ENCODE results near the gene C14orf119.

C14orf119 gene

DNA sequence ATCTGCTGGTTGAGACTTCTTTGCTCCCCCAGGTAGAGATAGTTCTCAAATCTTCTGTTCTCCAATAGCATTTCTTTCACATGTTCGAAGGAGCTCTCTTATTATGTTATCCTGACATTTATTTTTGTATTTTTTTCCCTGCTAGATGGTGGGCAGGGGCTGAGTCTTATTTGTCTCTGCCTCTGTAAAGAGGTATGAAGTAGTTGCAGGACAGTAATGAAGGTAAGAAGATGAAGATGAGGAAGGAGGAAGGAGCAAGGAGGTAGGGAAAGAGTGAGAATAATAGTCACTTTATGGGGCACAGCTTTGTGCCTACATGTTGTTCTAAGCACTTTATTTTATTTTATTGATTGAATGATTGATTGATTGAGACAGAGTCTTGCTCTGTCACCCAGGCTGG lies 14.5 kb downstream of the C14orf119 start:
- DNase-seq (ENCODE audit: low read depth) = no peak

DNA sequence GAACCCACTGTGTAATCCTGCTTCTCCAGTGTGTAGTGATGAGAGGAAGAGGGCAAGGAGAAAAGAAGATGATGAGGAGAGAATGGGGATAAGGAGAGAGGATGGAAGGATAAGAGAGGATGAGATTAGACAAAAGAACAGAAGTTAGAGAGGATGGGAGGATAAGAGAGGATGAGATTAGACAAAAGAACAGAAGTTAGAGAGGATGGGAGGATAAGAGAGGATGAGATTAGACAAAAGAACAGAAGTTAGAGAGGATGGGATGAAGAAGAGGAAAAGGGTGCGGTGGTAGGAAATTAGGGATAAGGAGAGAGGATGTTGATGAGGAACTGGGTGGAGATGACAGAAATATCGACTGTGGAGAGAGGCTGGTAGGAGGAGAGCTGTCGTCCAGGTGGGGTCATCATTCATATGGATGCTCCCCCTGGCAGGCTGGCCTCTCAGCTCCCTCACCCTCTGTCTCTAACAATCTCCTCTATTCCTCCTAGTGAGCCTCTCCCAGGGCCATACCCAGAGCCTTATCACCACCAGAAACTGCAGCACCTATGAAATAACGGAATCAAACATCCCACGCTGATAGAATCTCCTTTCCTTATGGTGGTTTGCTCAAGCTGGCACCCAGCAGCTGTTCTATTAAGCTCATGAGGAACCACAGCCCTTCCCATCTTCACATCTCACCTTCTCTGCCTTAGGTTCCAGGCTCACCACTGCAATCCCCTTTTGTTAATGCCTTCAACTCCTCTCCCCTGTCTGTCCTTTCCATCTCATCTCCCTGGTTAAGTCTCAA lies 15.5 kb downstream of the C14orf119 start:
- no peak for DNase-seq (ENCODE audit: low read depth)

DNA sequence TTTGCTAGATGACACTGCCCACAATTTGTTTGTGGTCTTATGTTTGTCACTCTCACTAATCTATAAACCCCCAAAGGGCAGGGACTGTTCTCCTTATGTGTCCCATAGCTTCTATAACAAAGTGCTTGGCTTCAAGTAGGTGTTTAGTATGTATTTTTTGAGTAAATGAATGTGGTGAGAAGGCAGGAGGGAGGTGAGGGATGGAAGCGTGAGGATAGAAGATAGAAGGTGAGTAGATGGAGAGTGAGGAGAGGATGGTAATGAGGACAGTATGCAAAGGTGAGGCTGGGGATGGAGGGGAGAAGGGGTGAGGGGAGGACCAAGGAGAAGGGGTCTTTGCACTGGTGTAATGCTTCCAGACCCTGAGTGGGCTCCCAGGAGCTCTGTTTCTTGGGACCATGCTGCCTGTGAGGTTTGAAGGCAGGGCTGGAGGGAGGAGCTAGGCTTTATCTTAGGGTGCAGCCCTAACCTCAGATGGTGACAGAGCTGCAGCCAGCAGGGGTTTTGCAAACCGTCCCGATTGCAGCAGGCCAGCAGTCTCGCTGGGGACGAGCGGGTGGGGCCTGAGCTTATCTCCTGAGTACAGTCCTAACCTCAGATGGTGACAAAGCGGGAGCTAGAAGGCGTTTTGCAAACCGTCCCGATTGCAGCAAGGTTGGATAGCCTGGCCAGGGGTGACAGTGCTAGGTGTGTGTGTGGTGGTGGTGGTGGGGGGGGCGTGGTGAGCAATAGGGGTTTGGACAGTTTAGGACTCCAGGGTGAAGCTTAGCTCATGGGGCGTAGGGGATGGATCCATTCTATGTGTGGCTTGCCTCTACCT lies 17.3 kb downstream of the C14orf119 start:
- DNase-seq (ENCODE audit: low read depth) = no peak

DNA sequence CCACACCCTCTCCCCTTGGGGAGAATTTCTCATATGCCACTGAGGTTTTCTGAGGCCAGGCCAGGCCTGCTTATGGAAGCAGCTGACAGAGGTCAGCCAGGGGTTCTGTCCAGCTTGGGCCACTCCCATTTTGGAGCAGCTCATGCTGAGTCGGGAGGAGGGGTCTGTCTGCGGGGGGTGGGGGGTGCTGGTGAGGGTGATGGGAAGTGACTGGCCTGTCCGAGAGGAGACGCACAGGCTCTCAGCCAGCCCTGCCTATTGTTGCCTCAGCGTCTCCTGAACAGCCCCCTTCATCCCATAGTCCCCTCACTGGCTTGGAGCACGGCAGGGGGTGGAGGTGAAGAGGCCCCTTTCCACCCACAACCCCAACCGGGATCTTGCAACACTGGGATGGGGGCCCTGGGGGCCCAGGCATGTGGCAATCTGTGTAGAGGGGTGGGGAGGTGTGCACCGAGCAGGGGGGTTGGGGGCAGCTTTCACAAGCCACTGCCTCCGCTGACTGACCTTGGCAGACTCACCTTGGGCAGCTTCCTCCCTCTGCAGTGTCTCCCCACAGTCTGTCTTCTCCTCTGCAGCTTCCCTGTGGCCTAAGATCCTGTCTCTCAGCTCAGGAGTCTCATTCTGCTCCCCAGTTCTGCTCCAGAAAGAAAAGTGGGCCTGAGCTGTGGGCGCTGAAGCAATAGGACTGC lies 18.3 kb downstream of the C14orf119 start:
- peak; percentile 81 for DNase-seq (ENCODE audit: low read depth)

DNA sequence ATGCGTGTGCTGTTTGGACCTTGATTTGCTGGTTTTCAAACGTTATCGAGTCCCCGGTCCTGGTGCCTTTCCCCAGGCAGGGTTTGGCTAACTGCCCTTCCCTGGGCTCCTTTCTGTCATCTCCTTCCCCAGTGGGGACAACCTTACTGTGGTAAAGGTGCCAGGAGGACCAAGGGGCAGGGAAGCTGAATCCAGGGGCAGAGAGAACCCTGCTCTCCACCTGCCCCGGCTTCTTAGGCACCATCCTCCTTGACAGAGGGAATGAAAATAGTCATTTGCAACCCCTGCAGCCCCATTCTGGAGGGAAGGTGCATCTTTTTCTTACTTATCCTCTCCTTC lies 18.8 kb downstream of the C14orf119 start:
- no peak for DNase-seq (ENCODE audit: low read depth)

DNA sequence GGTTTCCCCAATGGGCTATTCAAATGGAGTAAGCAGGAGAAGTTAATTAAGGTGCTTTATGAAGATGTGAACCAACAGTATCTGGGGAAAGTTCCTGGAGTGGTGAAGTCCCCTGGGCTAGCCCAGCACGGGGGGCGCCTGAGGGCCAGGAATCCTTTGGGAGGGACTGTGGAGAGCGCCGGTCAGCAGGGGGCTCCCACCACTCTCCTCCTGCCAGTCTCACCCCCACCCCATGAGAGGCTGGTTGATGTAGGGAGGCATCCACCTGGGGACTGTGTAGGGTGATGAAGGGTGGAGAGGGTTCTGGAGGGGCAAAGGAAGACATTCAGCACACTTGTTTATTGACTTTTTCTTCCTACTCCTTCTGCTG lies 19.3 kb downstream of the C14orf119 start:
- no peak for DNase-seq (ENCODE audit: low read depth)

DNA sequence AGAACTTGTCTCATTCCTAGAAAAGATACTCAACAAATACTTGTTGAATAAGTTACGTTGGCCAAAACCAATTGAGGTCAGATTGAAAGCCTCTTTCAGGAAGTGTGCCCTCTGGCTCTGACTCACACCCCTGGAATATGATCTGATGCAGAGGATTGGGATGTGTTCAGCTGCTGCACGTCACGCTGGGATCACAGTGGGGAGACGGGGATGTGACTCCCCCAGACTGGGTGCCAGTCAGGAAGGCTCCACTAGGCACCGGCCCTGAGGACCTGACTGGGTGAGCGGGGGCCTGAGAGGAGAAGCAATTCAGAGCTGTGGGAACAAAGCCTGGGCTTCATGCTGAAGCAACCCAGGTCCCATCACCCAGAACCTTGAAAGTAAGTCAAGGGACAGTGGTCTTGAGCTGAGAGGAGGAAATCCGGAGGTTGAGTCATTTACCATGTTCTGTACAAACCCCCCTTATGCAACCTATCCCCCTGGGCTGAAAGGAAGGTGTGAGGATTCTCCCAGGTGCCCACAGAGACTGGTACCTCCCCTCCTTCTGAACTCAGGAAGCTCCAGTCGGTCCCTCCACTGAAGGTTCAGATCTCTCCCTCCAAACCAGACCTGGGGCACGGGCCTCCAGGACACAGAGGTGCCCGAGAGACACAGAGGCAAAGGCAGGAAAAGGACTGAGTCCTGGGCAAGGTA lies 19.9 kb downstream of the C14orf119 start:
- DNase-seq (ENCODE audit: low read depth) = peak; percentile 99

DNA sequence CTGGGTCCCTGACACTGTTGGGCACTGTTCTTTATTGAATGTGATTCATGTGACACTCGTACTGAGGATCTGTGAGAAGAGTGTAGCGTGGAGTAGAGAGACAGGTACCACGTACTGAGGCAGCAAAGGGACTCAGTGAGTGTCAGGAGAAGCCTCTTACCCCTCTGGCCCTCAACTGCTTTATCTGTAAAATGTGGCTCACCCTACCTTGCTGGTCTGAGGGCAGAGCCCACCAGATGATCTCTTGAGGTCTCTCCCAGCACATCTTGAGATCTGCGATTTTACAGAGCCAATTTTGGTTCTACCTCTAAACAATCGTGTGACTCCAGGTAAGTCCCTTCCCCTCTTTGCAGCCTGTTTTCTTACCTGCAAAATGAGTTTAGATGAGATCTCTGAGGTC lies 20.6 kb downstream of the C14orf119 start:
- no peak for DNase-seq (ENCODE audit: low read depth)

DNA sequence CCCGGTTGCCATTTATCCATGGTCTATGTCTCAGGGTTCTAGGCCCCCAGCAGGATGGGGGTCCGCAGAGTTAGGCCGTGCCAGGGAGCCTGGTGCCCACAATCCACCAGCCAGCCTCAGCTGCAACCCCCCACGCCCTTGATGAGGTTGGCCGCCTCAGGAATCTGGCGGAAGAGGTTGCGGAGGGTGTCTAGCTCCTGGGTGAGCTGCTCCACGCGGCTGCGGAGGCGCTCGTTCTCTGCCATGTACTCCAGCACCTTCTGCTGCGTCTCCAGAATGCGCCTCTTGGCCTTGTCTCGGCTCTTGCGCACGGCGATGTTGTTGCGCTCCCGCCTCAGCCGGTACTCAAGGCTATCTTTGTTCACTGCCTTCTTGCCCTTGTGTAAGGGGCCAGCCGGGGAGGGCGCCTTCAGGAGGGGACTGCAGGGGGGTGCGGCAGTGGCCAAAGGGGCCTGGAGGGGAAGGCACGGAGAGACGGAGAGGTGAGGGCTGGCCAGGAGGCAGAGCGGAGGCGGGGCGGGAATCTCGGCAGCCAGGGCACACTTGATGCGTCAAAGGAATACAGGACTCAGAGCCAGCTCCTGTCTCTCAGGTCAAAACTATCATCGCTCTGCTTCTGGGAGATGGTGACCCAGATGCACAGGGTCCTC lies 22.2 kb downstream of the C14orf119 start:
- DNase-seq (ENCODE audit: low read depth) = no peak

DNA sequence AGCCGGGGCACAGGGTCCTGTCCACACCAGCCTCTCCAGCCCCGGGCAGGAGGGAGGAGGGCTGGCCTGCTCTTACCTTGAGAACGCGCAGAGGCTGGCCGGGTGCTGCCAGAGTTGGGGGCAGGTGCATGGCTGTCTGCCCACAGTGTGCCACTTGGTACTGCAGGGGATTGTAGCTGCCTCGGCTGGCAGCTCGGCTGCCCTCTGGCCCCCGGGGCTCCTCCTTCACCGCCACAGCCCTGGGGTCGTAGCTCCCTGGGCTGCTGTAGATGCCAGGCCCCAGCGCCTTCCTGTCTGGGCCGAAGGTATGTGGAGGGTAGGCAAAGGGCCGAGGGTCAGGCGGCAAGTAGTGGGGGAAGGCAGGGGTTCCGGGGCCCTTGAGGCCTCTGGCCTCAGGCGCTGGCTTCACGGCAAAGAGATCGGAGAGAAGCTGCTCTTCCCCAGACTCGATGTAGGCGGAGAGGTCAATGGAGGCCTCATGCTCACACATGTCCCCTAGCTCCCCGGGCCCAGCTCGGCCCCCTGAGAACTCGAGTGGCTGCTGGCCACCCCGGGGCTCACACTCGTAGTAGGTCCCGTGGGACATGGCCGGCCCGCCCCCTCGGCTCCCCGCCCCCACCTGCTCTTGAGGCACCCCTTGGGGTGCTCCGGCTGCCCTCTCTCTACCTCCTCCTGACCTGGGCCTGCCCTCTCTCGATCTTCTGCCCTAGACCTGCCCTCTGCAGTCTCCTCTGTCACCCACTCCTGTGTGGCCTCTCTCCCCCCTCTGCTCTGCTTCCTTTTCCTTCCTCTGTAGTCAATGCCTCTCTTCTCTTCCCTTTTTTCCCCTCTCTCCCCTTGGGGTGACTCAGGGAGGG lies 23.4 kb downstream of the C14orf119 start, which contains the start of gene CEBPE:
TSS of gene CEBPE (minus strand) at position 750 of the 857 bp plus-strand sequence. CDS start at position 586, 164 bp downstream.
- DNase-seq (ENCODE audit: low read depth) = no peak

DNA sequence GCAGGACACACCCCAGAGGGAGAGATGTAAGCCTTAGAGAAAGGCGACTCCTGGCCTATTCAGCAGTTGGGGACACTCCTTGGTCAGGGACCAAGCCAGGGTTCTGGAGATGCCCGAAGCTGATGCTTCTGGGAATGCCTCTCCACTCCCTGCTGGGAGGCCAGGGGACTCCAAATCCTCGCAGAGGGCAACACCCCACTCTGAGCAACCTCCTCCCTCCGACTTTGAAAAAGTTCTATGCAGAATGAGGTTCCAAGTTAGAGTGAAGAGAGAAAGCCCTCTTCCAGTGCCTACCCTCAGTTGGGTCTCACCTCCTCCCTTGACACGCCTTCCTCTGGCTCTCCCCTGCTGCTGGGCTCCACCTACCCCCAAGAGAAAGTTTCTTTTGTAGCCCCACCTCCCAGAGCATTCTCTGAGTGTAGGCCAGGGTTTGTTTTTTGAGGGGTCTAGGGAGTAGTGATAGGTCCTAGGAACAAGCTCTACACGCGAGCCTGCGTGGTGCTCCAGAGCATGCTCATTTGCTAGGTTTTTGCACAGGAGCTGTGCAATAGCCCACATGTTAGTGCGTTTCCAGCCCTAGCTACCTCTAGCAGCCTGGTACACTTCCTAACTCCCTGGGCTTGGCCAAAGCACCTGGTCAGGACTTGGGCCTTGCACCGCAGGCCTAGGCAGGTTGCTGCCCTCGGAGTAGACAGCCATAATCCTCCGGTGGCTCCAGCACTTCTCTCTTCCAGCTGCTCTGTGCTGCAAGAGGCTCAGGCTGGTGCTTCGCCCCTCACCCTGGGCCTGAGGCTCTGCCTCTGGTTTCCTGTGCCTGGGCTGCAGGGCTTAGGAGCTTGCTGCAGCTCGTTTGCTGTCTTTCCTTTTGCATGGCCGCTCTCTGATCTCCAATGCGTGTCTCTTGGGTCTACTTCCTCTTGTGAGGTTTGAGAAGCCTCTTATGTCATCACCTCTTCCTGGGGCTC lies 24.3 kb downstream of the C14orf119 start:
- no peak for DNase-seq (ENCODE audit: low read depth)

DNA sequence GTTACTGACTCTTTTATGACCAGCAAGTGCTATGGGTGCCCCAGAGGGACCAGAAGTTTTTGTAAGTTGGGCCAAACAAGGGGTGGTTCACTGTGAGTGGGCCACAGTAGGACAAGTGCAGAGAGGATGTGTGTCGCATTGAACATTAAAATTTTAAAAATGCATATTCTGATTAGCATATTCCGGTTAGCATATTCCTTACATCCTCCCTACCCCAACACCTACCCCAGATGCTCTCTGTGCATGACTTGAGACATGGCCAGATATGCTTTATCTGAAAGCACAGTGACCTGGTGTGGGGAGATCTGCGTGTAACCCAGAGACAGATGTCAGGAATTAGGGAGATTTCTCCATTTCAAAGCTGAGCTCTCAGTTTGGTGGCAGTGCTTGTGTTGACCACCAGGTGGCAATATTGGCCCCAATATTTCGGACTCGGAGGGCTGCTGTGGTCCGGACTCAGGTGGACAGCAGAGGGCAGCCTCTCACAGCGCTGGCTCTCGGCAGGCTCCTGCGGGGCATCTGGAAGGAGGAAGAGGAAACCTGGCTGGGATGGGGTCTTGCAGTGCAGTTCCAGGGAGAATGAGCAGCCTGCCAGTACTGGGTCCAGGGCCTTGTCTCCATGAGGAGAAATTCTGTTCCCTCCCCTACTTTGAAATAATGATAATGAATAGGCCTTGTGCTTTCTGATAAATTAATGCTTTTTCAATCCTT lies 25.4 kb downstream of the C14orf119 start:
- DNase-seq (ENCODE audit: low read depth) = peak; percentile 64

DNA sequence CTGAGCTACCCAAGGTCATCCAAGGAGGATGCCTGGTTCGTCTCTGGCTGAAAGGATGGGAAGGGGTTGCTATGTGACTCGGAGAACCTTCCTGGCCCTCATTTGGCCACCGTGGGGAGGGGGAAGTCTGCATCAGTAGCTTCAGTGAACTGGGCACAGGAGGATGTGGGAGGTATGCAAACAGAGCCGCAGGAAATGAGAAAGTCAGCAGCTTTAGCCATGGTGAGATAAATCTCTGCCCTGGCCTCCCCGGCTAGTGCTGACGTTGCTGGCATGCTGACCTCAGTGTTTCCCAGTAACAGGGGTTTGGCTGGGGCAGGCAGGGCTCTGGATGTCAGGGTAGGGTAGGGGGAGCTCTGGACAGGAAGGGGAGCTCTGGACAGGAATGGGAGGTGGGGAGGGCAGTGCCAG lies 26.1 kb downstream of the C14orf119 start:
- no peak for DNase-seq (ENCODE audit: low read depth)

DNA sequence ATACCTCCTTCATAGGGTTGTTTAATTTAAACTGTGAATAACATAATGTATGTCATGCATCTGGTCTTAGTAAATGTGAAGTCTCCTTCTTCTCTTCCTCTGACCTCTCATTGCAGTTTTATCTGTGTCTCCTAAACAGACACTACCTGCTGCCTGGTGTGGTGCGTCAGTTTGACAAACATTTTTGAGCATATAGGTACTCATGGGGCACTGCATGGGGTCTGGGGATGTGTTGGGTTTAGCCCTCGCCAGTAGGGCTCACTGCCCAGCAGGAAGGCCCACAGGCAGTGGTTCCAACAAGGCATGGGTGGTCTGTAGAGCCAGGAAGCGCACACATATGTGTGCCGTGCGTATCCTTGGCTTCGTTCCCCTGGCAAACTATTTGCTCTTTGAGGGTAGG lies 26.8 kb downstream of the C14orf119 start:
- no peak for DNase-seq (ENCODE audit: low read depth)

DNA sequence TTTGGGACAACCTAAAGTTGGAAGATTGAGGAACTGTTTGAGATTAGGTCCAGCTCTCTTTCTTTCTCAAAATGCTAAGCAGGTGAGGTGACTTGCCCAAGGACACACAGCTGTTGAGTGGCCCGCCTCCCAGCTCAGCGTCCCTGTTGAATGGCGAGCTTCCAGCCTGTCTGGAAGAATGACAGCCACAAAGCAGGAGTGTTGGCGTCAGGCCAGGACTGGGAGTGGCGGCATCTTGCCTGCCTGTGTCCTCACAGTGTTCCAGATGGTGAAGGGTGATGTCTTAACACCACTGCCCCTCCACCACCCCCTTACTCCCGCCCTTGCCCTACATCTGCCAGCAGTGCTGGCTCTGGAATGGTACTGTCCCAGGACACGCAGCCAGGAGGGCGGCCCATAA lies 28.1 kb downstream of the C14orf119 start:
- no peak for DNase-seq (ENCODE audit: low read depth)

DNA sequence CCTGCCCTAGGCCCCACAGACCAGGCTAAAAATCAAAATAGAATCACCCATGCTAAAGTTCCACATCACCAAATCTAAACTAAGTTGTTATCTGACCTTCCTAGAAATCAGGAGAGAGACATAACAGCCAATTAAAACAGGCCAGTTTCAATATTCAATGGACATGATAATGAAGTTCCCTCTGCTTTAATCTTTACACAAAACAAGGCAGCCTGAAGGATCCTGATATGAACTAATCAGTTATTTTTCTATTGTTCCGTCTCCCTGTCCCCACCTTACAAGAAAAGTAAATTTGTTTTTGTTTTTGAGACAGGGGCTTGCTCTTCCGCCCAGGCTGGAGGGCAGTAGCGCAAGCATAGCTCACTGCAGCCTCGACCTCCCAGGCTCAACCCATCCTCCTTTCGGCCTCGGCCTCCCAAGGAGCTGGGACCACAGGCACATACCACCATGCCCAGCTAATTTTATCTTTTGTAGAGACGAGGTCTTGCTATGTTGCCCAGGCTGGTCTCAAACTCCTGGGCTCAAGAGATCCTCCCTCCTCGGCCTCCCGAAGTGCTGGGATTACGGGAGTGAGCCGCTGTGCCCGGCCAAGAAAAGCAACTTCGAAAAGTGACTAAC lies 29.1 kb downstream of the C14orf119 start:
- no peak for DNase-seq (ENCODE audit: low read depth)

DNA sequence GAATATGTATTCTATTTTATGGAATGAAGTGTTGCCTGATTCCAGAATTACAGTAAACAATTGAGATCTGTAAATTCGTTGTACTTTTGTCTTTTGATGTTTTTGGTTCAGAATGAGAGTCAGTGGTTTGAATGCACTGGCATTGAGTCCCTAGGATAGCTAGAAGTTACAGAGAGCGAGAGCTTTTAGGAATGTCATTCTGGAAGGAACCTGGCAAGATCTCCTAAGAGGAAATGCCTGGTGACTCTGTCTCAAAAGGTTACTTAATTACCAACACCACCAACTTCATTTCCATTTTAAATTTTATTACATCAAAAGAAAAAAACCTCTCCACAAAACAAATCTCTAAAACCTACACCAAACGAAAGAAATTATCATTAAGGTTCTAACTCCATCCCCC lies 29.7 kb downstream of the C14orf119 start:
- DNase-seq (ENCODE audit: low read depth) = no peak

DNA sequence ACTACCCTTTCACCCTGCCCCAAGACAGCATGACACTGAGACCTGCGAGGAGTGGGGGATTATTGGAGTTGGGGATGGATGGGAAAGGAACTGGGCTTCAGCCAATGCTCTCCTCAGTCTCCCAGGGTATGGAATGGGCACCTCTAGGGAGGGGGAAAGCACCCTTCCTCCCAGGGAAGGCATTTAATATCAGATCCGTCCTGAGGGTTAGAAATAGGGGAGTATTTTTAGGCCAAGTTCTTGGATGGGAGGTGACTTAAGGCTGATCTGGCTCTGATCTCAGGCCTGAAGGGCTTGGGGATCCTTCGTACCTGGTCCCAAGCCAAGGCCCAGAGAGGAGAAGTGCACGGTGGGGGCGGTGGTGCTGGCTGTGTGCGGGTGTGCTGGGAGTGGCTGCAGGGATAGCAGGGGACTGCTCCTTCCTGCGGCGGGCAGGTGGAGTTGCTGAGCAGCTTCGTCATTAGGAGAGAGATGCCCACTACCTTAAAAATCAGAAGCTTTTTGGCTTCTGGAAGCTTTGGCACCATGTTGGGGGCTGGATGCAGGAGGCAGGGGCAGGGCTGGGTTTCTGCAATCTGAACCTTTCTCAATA lies 30.7 kb downstream of the C14orf119 start:
- DNase-seq (ENCODE audit: low read depth) = no peak

All from stromal cell of bone marrow (primary cell).